ENCODE results near the gene GPR143.

The GPR143 gene

GRCh38 chrX:9767375-9767774 lies 1.7 kb upstream of the GPR143 start:
- no peak for DNase-seq

- no peak for DNase-seq
These were observed 443 bp downstream of the GPR143 start for GRCh38 chrX:9765072-9765736.

GRCh38 chrX:9759337-9759736 lies 6.3 kb downstream of the GPR143 start:
- no peak for DNase-seq

GRCh38 chrX:9758021-9758638 lies 7.5 kb downstream of the GPR143 start:
- no peak for DNase-seq

- DNase-seq: no peak
These were observed 8.3 kb downstream of the GPR143 start for GRCh38 chrX:9757366-9757765.

- no peak for DNase-seq
These were observed 16.4 kb downstream of the GPR143 start for GRCh38 chrX:9749146-9749692.

GRCh38 chrX:9747644-9748043 lies 18.0 kb downstream of the GPR143 start:
- DNase-seq: no peak

GRCh38 chrX:9746148-9746888 lies 19.3 kb downstream of the GPR143 start:
- no peak for DNase-seq

- DNase-seq: no peak
These were observed 20.1 kb downstream of the GPR143 start for GRCh38 chrX:9745417-9746115.

GRCh38 chrX:9739130-9739529 lies 26.5 kb downstream of the GPR143 start:
- no peak for DNase-seq

GRCh38 chrX:9738151-9738550 lies 27.5 kb downstream of the GPR143 start:
- DNase-seq: no peak

GRCh38 chrX:9737363-9737762 lies 28.3 kb downstream of the GPR143 start:
- no peak for DNase-seq

- DNase-seq: no peak
These were observed 34.9 kb downstream of the GPR143 start for GRCh38 chrX:9730752-9731151.

GRCh38 chrX:9730078-9730477 lies 35.6 kb downstream of the GPR143 start:
- DNase-seq: no peak

GRCh38 chrX:9729171-9729885 lies 36.3 kb downstream of the GPR143 start:
- DNase-seq: no peak

- no peak for DNase-seq
These were observed 37.4 kb downstream of the GPR143 start for GRCh38 chrX:9728261-9728660.

GRCh38 chrX:9724711-9725110 lies 40.9 kb downstream of the GPR143 start:
- DNase-seq: no peak

- no peak for DNase-seq
These were observed 48.3 kb downstream of the GPR143 start for GRCh38 chrX:9717376-9717775.

- no peak for DNase-seq
These were observed 55.3 kb downstream of the GPR143 start for GRCh38 chrX:9710332-9710731.

GRCh38 chrX:9708923-9709553 lies 56.6 kb downstream of the GPR143 start:
- peak; percentile 75 to 77 for DNase-seq

- DNase-seq: no peak
These were observed 57.6 kb downstream of the GPR143 start for GRCh38 chrX:9708086-9708485.
